SW 1271 (cell line): ENCODE measurements around the gene EFEMP2.

Source experiments
- DNase-seq, 2 experiments: peaks; one replicate each; lab custom pipeline; 2025; lab: John Stamatoyannopoulos, UW

Gene EFEMP2

DNA sequence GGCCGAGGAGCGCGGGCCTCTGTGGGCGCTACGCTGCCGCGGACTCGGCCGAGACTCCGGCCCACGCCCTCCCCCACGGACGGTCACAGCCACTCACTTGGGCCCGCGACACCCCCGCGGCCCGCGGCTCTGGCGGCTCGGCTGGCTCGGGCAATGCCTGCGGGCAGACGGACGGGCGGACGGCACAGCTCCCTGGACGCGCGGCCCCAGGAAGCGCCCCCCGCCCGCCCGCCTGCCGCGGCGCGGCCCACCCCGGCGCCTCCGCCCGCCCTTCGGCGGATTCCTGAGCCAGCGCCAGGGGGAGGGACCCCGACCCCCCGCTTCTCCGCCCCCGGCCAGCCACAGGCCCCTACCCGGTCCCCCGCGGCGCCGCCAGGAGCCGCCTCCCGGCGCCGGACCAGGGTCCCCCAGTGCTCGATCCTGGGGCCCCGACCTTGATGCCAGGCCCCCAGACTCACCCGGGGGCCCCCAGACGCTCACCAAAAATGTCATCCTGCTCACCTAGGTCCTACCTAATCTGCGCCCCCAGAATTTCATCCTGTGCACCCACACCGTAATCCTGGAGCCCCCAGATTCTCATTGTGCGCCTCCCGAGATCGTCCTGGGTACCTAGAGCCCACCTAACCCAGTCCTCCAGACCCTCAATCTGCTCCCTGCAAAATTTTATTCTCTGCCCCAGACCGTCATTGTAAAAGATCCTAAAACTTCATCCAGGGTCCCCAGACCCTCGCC, at the start of gene EFEMP2:
TSS of gene EFEMP2 (minus strand) at position 215 of the 732 bp plus-strand sequence. CDS start 446 bp downstream, outside the sequence.
- no peak for DNase-seq

GRCh38 chr11:65921876-65922275, 49.3 kb upstream of the EFEMP2 start:
- no peak for DNase-seq

- DNase-seq, result no peak
These were observed 48.5 kb upstream of the EFEMP2 start for GRCh38 chr11:65921033-65921555.

DNA sequence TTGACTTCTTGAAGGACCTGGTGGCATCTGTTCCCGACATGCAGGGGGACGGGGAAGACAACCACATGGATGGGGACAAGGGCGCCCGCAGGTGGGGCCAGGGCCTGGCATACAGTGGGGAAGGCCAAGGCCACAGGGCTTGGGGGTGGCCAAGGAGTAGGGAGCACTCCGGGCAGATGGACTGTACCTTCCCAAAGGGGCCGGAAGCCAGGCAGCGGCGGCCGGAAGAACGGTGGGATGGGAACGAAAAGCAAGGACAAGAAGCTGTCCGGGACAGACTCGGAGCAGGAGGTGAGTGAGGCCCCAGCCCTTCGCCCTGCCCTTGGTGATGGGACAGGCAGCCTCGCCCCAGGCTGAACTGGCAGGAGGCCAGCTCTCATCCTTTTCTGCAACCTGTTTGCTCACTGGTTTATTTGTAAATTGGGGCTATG, 47.8 kb upstream of the EFEMP2 start:
- no peak for DNase-seq

GRCh38 chr11:65919573-65920371, 47.2 kb upstream of the EFEMP2 start:
- peak in 1 of 2 experiments; percentile 69 for DNase-seq

GRCh38 chr11:65919141-65919572, 46.6 kb upstream of the EFEMP2 start, which contains the start of gene DRAP1:
Gene DRAP1, plus strand, starts transcription at chr11:65919426. Its CDS starts 76 bp downstream, at chr11:65919502.
- DNase-seq, result peak; percentile 85 to 94

DNA sequence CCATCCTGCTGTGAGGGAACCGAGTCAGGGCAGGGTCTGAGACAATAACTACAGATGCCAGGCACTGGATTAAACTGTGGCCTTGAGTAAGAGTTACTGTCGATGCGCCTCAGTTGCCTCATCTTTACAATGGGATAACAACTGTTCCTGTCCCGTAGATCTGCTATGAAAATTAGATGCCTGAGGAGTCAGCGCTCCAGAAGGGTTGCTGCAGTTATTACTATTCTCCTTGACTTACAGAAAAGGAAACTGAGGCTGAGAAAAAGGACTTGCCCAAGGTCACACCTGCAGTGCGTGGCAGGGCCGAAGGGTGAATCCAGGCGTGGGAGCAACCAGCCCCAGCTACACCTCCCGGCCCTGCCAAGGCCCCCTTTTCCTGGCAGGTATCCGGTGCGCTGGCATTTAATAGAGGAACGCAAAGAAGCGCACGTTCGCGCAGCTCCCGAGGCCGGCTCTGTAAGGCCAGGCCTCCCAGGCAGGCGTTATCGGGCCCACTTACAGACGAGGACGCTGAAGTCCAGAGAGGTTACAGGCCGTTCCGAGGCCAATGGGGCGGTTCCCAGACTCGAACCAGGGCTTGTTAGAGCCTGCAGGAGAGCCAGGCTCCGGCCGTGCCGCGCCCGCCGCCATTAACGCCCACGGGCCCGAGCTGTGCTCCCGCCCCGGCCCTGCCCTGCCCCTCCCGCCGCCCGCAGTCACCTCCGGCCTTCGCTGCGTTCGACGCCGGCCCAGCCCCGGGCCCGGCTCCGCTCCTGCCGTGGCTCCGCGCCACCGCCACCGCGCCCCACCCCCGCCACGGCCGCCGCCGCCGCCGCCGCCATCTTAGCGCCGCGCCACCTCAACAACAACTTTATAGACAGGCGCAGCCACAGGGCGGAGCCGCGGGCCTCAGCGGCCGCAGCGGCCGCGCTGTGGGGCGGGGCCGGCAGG, 45.9 kb upstream of the EFEMP2 start, which contains the start of gene C11orf68:
TSS of gene C11orf68 (minus strand) at position 852 of the 930 bp plus-strand sequence. CDS start at position 821, 31 bp downstream.
- peak in 1 of 2 experiments; percentile 61 for DNase-seq

DNA sequence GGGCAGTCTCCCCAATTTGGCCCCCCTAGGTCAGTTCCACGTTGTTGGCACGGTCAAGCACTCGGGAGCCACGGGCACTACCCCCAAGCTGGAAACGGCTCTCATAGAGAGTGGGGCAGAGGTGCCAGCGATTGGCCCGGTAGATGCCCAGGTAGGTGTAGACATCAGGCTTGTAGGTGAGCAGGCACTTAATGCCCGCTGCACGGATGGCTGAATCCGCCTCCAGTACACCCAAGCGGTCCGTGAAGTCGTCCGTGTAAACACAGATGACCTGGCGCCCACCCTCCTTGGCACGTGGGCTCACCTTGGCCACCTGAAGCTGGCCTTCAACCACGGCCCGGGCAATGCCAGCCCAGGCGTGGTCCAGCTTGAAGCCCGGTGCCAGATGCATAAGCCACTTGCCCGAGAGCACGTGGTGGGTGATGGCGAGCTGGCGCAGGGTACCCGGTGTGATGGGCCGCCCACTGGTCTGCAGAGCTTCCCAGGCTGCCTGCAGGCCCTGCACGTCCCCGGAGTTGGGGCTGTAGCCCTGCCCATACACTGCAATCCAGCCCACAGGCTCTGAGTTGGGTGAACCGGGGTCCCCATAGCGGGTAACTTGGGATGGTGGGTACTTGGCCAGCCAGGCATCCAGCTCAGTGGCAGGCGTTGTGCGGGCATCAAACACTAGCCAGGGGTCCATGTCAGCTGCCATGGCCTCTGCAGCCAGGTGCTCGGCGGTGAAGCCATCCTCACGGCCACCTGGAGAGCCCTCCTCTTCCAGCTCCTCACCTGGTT, 45.0 kb upstream of the EFEMP2 start:
- no peak for DNase-seq

DNA sequence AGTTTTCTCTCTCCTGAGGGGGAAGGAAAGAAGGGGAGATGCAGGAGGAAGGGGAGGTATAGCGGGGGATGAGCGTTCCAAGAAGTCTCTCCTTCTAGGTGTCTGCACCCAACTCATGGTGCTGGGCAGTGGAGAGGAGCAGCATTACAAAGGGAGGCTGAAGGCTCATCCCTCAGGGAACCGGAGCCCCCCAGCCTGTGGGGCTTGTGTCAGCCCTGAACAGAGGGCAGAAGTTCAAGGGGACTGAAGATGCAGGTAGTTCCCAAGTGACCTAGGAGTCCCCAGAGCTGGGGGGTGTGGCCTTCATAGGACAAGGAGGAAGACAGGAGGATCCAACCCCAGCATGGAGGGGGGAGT, 44.5 kb upstream of the EFEMP2 start:
- DNase-seq, result no peak

GRCh38 chr11:65916391-65916790, 43.8 kb upstream of the EFEMP2 start:
- DNase-seq, result no peak

DNA sequence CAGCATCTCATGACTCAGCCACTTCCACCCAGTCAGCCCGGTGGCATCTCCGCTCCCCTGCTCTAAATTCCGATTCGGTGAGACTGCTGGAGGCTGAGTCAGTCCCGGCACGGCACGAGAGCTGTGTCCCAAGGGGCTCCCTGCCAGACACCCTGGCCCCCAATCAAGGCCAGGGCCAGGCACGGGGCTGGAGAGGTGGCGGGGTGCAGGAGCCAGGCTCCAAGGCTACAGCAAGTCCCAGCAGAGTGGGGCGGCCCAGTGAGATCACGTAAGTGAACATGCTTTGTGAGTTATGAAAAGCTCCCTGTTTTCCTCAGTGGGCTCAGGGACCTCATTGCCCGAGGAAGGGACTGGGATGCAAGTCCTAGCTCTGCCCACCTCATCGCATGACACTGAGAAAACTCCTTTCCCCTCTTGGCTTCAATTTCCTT, 43.2 kb upstream of the EFEMP2 start:
- DNase-seq, result peak; percentile 95 to 97

- DNase-seq, result no peak
These were observed 42.7 kb upstream of the EFEMP2 start for GRCh38 chr11:65915101-65915820.

DNA sequence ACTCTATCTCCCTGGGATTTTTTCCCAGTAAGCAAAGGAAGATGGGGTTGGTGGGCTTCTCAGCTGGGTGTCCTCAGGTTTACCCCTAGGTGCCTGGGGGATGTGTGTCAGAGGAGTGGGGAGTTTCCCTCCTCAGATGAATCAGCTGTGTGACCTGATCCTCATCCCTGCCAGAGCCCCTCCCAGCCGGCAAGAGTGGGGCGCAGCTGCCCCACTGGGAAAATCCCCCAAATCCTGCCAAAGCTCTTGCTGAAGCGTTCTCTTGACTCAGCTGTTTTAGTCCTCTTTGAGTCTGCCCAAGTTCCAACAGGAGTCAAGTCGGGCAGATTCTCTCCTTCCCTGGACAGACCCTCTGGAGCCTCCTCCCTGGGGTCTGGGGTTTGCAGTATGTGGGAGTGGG, 40.2 kb upstream of the EFEMP2 start:
- DNase-seq, result no peak

DNA sequence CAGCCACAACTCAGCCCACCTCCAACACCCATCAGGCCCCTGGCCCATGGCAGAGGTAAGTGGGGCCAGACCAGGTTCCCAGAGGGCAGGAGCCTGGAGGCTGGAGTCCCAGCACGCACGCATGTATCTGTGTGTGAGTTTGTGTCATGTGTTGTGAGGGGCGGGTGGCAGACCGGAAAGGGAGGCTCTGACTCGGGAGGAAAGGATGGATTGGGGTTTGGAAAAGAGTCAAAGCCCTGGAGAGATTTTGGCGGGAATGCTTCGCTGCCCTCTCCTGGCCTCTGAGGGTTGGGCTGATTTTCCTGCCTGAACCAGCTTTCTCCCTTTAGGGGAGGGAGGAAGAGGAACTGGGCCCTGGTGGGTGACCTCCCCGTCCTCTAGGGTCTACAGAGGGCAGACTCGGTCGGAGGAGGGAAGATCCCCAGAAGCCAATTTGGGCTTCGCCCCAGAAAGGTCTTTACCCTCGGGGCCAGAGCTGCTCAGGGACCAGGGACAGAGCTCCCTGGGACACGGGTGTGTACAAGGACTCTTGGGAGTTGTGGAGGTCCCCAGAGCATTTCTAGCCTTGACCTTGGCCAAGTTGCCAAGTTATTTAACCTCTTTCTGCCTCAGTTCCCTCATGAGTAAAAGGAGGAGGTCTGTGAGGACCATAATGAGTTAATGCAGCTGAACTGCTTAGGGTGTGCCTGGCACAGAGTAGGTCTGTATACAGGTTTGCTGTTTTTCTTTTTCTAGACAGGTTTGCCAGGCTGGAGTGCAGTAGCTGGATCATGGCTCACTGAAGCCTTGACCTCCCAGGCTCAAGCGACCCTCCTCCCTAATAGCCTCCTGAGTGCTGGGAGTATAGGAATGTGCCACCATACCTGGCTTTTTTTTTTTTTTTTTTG, 39.3 kb upstream of the EFEMP2 start:
- DNase-seq, result peak; percentile 83 to 90

DNA sequence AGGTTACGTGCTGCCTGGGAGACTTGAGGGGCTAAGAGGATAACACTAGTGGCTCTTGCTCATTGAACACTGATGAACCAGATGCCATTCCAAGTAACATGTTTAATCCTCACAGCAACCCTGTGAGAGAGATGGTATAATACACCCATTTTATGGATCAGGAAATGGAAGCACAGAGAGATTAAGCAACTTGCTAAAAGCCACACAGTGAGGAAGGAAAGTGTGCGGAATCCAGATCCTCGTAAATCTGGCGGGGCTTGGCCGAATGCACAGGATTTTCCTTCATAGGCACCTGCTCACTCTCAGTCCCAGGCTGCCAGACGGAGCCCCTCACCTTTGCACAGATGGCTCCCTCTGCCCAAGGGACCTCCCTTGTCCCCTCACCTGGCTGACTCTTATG, 35.3 kb upstream of the EFEMP2 start:
- DNase-seq, result no peak

DNA sequence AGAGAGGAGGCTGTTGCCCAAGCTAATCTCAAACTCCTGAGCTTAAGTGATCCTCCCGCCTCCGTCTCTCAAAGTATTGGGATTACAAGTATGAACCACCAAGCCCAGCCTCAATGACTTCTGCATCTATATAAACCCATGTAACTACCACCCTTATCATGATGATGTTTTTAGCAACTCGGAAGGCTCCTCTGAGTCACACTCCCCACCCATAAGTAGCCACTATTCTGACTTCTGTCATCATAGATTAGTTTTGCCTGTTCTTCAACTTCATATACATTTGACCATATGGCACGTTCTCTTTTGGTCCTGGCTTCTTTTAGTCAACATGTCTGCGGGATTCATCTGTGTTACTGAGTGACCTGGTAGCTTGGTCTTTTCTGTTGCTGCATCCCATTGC, 34.0 kb upstream of the EFEMP2 start:
- DNase-seq, result no peak

- DNase-seq, result no peak
These were observed 31.1 kb upstream of the EFEMP2 start for GRCh38 chr11:65903715-65904114.

GRCh38 chr11:65903068-65903481, 30.5 kb upstream of the EFEMP2 start:
- peak; percentile 91 to 97 for DNase-seq

DNA sequence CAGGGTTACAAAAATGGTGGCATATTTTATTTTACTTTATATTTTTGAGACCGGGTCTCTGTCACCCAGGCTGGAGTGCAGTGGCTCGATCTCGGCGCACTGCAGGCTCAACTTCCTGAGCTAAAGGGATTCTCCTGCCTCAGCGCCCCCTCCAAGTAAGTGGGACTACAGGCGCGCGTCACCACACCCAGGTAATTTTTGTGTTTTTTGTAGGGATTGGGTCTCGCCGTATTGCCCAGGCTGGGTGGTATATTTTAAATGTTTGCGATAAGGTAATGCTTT, 28.2 kb upstream of the EFEMP2 start:
- DNase-seq, result no peak
